UCSD-AML1 (cell line): ENCODE measurements around the gene ATRAID.

Experiments used
- DNase-seq: peaks from one replicate; lab custom pipeline; 2025; ENCODE audit not compliant: unreplicated experiment; lab: John Stamatoyannopoulos, UW

Gene ATRAID

GRCh38 chr2:27217173-27218121 lies 5.6 kb downstream of the ATRAID start, which contains the start of gene CAD:
Gene CAD (plus strand): TSS chr2:27217369. CDS start chr2:27217552, 183 bp downstream.
- DNase-seq, result peak; percentile 91

DNA sequence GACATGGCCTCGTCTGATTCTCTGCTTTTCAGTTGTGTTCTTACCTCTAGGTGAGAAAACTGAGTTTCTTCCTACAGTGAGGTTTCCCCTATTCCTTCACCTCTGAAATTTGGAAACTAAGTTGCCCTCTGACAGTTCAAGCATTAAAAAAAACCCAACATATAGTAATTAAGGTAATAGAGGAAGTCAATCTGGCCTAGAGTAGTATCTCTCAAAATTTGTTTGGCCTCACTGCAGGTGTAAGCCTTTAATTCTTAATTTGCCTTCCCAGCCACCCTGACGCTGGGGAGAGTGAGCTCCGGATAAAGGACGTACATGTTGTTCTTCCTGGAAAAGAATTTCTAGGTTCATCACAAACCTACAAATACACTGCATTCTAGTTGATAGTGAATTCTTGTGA lies 6.8 kb downstream of the ATRAID start:
- no peak for DNase-seq

DNA sequence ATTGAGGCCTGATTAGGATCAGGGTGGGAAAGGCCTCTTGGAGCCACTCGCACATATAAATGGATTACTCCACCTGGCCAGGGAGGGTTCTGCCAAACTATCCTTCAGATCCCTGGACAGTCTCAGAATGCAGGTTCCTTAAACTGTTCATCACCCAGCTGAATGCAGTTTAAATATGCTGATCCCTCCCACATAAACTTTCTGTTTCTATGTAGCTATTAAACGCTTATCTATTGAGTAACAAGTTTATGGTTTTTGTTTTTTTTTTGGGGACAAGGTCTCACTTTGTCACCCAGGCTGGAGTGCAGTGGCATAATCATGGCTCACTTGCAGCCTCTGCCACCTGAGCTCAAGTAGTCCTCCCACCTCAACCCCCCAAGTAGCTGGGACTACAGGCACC lies 7.2 kb downstream of the ATRAID start:
- no peak for DNase-seq

GRCh38 chr2:27220091-27220490 lies 8.2 kb downstream of the ATRAID start:
- no peak for DNase-seq

DNA sequence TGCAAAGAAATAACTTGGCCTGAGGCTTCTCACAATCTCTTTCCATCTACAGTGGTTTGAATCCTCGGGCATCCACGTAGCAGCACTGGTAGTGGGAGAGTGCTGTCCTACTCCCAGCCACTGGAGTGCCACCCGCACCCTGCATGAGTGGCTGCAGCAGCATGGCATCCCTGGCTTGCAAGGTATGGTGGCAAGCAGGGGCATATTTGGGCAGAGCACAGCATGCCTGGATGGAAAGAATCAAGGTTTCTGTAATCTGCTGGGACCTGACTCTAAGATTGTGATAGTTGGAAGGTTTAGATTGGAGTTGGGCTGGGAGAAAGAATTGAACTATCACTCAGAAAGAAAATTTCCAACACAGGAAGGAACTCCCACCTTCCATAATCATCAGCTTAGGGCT lies 9.3 kb downstream of the ATRAID start:
- DNase-seq, result no peak

GRCh38 chr2:27222407-27222806 lies 10.6 kb downstream of the ATRAID start:
- no peak for DNase-seq

DNA sequence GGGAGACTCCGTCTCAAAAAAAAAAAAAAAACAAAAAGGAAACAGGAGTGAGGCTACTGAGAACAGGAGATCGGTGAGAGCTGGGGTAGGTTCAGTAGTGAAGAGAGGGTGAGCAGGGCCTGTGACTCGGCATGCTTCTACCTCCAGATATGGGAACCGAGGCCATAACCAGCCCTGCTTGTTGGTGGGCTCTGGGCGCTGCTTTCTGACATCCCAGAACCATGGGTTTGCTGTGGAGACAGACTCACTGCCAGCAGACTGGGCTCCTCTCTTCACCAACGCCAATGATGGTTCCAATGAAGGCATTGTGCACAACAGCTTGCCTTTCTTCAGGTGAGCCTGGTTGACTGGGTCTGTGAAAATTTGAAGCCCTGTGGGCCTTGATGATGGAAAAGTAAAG lies 11.6 kb downstream of the ATRAID start:
- DNase-seq, result no peak

DNA sequence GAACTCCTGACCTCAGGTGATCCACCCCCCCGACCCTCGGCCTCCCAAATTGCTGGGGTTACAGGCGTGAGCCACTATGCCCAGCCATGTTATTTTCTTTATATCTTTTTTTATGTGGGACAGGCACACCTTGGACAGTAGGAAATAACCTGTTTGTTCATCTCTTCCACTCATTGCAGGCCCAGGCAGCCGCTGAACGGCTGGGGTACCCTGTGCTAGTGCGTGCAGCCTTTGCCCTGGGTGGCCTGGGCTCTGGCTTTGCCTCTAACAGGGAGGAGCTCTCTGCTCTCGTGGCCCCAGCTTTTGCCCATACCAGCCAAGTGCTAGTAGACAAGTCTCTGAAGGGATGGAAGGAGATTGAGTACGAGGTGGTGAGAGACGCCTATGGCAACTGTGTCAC lies 13.7 kb downstream of the ATRAID start:
- no peak for DNase-seq

DNA sequence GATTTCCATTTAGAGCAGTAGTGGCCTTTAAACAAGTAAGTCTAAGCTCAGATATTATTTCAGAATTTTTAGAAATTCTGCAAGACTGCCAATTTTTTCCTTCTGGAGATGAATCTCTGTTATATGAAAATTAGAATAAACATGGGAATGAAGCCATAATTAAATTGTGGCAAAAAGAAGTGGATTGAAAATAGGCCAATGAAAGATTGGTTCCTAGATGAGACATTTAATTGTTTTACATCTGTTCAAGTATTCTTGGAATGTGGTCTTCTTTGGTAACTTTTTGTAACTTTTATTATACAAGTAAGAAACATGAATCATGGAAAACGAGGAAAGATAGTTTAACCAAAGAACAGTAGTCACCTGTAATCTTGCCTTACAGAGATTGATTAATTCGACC lies 15.7 kb downstream of the ATRAID start:
- no peak for DNase-seq

GRCh38 chr2:27231921-27232320 lies 20.1 kb downstream of the ATRAID start:
- DNase-seq, result no peak

DNA sequence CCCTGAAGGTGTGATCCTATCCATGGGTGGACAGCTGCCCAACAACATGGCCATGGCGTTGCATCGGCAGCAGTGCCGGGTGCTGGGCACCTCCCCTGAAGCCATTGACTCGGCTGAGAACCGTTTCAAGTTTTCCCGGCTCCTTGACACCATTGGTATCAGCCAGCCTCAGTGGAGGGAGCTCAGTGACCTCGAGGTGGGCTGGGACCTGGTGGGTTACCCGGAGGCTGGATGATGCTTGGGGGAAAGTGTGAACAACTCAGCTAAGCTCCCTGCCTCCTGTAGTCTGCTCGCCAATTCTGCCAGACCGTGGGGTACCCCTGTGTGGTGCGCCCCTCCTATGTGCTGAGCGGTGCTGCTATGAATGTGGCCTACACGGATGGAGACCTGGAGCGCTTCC lies 21.5 kb downstream of the ATRAID start:
- no peak for DNase-seq

GRCh38 chr2:27236136-27236535 lies 24.3 kb downstream of the ATRAID start:
- no peak for DNase-seq

GRCh38 chr2:27236626-27237025 lies 24.8 kb downstream of the ATRAID start:
- no peak for DNase-seq

DNA sequence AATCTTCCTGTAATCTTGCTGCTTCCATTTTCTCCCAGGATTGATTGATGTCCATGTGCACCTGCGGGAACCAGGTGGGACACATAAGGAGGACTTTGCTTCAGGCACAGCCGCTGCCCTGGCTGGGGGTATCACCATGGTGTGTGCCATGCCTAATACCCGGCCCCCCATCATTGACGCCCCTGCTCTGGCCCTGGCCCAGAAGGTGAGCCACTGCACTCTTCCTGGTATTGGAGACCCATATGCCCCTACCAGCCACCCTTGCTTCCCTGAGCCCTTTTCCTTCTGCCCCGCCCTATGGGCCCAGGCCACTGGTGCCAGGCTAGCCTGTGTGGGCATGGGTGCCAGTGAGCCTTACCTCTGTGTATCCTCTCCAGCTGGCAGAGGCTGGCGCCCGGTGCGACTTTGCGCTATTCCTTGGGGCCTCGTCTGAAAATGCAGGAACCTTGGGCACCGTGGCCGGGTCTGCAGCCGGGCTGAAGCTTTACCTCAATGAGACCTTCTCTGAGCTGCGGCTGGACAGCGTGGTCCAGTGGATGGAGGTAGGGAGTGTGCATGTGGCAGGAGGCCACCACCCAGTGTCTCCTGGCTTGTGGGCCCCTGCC lies 25.6 kb downstream of the ATRAID start:
- no peak for DNase-seq

DNA sequence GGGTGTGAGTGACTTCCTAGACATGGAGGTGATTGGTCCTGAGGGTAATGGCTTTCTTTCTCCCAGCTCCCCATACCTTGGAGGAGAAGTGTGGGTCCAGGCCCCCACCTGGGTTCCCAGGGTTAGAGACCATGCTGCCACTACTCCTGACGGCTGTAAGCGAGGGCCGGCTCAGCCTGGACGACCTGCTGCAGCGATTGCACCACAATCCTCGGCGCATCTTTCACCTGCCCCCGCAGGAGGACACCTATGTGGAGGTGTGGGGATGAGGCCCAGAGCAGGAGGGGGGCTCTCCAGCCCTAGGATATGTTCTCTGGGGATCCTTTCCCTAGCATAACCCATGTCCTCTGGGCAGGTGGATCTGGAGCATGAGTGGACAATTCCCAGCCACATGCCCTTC lies 27.1 kb downstream of the ATRAID start:
- DNase-seq, result no peak

DNA sequence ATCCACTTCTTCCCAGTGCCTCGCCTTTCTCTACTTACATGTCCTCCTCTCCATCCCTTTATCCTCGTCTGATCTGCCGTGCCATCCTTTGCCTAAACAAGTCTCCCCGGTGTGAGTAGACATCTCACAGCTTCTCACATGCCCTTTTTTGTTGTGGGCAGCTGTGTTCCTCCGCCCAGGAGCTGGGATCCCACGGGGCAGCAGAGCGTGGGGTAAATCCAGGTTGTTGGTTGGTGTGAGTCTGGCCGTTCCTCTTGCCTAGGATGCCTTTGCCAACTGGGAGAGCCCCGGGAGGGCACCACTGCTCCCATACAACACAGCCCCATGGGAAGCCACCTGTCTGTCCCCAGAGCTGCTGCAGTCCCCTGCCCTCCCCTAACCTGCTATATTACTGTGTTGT lies 28.6 kb downstream of the ATRAID start:
- no peak for DNase-seq

GRCh38 chr2:27241761-27242613 lies 30.1 kb downstream of the ATRAID start:
- DNase-seq, result no peak

GRCh38 chr2:27242614-27242951 lies 30.7 kb downstream of the ATRAID start:
- no peak for DNase-seq

- no peak for DNase-seq
These were observed 31.7 kb downstream of the ATRAID start for GRCh38 chr2:27243391-27244130.

DNA sequence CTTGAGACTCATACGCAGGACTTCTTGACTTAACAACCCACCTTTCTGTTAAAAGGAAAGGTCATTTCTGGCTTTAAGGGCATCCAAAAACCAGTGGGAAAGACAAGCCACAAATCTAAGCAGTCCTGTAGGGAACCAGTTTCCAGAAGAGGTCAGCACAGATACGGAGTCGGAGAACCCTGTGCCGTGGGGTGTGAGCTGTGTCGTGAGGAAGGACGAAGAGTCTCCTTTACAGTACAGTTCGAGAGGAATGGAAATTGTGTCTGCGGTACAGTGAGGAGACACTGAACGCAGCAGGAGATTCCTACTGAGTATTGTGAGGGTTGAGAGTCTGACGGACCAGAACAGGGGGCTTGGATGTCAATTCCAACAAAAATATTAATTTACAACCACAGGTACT lies 33.3 kb downstream of the ATRAID start:
- no peak for DNase-seq

DNA sequence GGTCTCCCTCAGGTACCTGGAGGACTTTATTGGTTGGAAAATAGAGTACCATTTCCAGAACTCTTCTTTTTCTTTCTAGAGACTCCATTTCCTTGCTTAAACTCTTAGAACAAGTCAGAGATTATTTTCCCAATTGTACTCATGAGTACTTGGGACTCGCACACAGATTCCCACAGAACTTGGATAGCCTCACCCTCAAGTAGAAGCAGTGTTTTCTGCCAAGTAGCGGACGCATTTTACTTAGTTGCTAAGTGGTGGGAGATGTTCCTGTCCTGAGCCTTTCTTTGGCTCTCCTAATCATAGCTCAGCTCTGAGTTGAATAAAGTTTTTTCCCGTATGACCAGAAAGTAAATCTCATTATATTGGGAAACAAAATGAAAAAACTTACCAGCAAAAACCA lies 33.8 kb downstream of the ATRAID start:
- DNase-seq, result no peak
